Skeletal muscle satellite cell (primary cell): ENCODE data around the gene GPR137B.
"Not testable (repeated sequence)": the region's sequence is repeated elsewhere in the genome, so short reads cannot be mapped to it uniquely, and the experiment has no call there.

Experiments
- H3K27me3 ChIP-seq: 2 replicates; pipeline ENCODE4 v1.7.0; 2013; ENCODE audit warnings: low read length; ENCODE audit not compliant: control insufficient read depth, insufficient read depth
- H3K36me3 ChIP-seq: 2 replicates; pipeline ENCODE4 v1.7.0; 2013; ENCODE audit warnings: mild to moderate bottlenecking, control low read depth, low read length; ENCODE audit not compliant: insufficient read depth
- H3K4me1 ChIP-seq: 2 replicates; pipeline ENCODE4 v1.7.0; 2013; ENCODE audit warnings: low read length; ENCODE audit not compliant: control insufficient read depth, insufficient read depth
- H3K4me2 ChIP-seq: 2 replicates; pipeline ENCODE4 v1.7.0; 2013; ENCODE audit warnings: mild to moderate bottlenecking, low read length
- H3K4me3 ChIP-seq: 2 replicates; pipeline ENCODE4 v1.7.0; 2013; ENCODE audit warnings: low read length
- H3K9ac ChIP-seq: 2 replicates; pipeline ENCODE4 v1.7.0; 2013; ENCODE audit warnings: mild to moderate bottlenecking, low read depth, low read length, moderate library complexity
- H3K9me3 ChIP-seq: replicated peaks from 2 replicates; pipeline ENCODE4 v1.7.0; 2013; ENCODE audit warnings: mild to moderate bottlenecking, control low read depth, low read length

Gene GPR137B

DNA sequence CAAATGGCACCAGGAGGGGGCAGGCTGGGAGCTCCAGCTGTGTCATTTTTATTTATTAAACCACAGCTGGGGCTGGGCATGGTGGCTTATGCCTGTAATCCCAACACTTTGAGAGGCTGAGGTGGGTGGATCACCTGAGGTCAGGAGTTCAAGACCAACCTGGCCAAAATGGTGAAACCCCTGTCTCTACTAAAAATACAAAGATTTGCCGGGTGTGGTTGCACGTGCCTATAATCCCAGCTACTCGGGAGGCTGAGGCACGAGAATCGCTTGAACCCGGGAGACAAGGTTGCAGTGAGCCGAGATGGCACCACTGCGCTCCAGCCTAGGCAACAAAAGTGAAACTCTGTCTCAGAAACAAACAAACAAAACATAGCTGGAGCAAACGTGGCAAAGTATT is 15.7 kb downstream of the GPR137B start:
- not testable (repeated sequence) for H3K9me3 ChIP-seq, H3K4me2 ChIP-seq, H3K4me1 ChIP-seq, H3K36me3 ChIP-seq, H3K4me3 ChIP-seq, H3K27me3 ChIP-seq, H3K9ac ChIP-seq

DNA sequence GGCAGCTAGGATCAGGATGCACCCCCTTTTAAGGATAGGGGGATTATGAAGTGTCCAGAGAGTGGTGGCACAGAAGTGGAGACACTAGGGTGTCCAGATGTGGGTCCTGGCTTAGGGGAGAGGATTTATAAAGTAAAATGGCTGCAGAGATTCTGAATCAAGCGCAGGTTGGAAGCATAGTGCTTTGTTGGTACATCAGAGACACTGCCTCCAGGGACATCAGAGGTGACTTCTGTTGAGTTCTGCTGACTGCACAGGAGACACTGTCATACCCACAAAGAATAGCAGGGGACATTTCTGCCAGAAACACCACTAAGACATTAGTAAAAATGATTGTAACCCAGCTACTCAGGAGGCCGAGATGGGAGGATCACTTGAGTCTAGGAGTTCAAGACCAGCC is 16.4 kb downstream of the GPR137B start:
- no peaks in the 10 kb centered on the region for H3K36me3 ChIP-seq

DNA sequence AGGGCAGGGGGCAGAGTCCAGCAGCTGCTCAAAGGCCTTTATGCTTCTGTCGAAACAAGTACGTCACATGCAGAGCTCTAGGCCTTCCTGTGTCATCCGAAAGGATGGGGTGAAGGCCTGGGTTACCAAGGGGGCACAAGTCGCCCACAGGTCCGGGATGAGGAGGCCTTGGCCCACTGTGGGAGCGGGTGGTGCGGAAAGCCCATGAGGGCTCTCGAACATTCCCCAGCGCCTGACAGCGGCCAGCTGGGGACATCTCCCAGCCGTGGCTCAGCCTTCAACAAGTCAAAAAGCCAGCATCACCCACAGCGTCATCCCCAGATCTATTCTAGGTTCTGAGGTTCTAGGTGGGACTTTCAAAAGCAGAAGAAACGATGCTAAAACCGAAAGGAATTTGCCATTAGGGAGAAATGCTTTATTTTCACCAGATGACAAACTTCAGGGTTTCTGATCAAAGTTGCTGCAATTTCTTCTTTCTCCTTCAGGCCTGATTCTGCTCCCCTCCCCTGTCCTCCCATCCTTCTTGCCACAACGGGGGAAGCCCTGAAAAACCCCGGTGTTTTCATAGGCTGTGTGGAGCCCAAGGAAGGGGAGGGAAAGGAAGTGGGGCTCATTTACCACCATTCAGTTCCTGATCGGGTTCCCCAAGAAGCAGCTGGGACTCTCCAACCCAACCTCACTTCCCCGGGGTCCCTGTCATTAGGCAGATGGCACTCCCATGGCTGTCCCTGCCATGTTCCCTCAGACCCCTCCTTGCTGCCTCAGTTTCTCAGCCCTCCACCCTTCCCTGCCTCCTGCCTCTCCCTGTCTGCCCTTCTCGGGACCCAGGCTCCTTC is 17.6 kb downstream of the GPR137B start:
- Histone ChIP-seq H3K36me3 (no peaks in the 10 kb centered on the region), H3K9ac (no peak overlapping the region), H3K27me3 (no peaks in the 10 kb centered on the region), H3K4me1 (no peaks in the 10 kb centered on the region), H3K9me3 (no peaks in the 10 kb centered on the region), H3K4me3 (no peak overlapping the region), H3K4me2 (no peak overlapping the region)

More for the DNA sequence above, 16.4 kb downstream of the GPR137B start:
- Histone ChIP-seq H3K9ac (no peak overlapping the region), H3K4me3 (no peak overlapping the region), H3K4me2 (no peak overlapping the region), H3K9me3 (no peaks in the 10 kb centered on the region), H3K27me3 (no peaks in the 10 kb centered on the region), H3K4me1 (no peaks in the 10 kb centered on the region)

- H3K9ac ChIP-seq = no peak overlapping the region
- no peak overlapping the region for H3K4me2 ChIP-seq
- no peaks in the 10 kb centered on the region for H3K36me3 ChIP-seq
- H3K27me3 ChIP-seq = no peaks in the 10 kb centered on the region
- no peaks in the 10 kb centered on the region for H3K4me1 ChIP-seq
- no peak overlapping the region for H3K4me3 ChIP-seq
- no peaks in the 10 kb centered on the region for H3K9me3 ChIP-seq
These were observed 18.3 kb downstream of the GPR137B start for GRCh38 chr1:236160540-236161127.

DNA sequence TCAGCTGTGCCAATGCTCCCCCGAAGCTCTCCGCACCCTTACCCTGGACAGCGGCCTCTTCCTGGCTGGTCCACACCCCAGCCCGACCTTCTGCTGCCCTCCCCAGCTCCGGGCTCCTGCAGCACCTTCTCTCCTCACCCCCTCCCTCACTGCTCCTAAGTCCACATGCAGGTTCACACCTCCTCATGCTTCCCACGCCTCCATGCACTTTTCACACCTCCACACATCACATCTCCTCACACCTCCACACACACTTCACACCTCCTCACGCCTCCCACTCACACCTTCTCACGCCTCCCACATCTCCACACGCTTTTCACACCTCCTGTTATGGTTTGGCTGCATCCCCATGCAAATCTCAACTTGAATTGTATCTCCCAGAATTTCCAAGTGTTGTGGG is 18.9 kb downstream of the GPR137B start:
- Histone ChIP-seq H3K4me3 (no peak overlapping the region), H3K4me2 (no peak overlapping the region), H3K9me3 (no peaks in the 10 kb centered on the region), H3K27me3 (no peaks in the 10 kb centered on the region), H3K9ac (no peak overlapping the region), H3K4me1 (no peaks in the 10 kb centered on the region), H3K36me3 (no peaks in the 10 kb centered on the region)

DNA sequence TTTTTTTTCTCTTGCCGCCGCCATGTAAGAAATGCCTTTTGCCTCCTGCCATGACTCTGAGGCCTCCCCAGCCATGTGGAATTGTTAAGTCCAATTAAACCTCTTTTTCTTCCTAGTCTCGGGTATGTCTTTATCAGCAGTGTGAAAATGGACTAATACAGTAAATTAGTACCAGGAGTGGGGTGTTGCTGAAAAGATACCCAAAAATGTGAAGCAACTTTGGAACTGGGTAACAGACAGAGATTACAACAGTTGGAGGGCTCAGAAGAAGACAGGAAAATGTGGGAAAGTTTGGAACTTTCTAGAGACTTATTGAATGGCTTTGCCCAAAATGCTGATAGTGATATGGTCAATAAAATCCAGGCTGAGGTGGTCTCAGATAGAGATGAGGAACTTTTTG is 19.4 kb downstream of the GPR137B start:
- H3K4me3 ChIP-seq, H3K9ac ChIP-seq, H3K9me3 ChIP-seq, H3K4me2 ChIP-seq, H3K36me3 ChIP-seq, H3K4me1 ChIP-seq, H3K27me3 ChIP-seq: not testable (repeated sequence)

GRCh38 chr1:236163463-236164153 is 21.3 kb downstream of the GPR137B start:
- H3K9ac ChIP-seq = no peak overlapping the region
- H3K36me3 ChIP-seq = no peaks in the 10 kb centered on the region
- no peak overlapping the region for H3K4me3 ChIP-seq
- H3K4me1 ChIP-seq = no peaks in the 10 kb centered on the region
- H3K4me2 ChIP-seq = no peak overlapping the region
- no peaks in the 10 kb centered on the region for H3K27me3 ChIP-seq
- no peaks in the 10 kb centered on the region for H3K9me3 ChIP-seq

- Histone ChIP-seq H3K4me2 (no peak overlapping the region), H3K4me3 (no peak overlapping the region), H3K36me3 (no peaks in the 10 kb centered on the region), H3K9ac (no peak overlapping the region), H3K9me3 (no peaks in the 10 kb centered on the region), H3K27me3 (no peaks in the 10 kb centered on the region), H3K4me1 (no peaks in the 10 kb centered on the region)
These were observed 21.9 kb downstream of the GPR137B start for GRCh38 chr1:236164273-236164672.

DNA sequence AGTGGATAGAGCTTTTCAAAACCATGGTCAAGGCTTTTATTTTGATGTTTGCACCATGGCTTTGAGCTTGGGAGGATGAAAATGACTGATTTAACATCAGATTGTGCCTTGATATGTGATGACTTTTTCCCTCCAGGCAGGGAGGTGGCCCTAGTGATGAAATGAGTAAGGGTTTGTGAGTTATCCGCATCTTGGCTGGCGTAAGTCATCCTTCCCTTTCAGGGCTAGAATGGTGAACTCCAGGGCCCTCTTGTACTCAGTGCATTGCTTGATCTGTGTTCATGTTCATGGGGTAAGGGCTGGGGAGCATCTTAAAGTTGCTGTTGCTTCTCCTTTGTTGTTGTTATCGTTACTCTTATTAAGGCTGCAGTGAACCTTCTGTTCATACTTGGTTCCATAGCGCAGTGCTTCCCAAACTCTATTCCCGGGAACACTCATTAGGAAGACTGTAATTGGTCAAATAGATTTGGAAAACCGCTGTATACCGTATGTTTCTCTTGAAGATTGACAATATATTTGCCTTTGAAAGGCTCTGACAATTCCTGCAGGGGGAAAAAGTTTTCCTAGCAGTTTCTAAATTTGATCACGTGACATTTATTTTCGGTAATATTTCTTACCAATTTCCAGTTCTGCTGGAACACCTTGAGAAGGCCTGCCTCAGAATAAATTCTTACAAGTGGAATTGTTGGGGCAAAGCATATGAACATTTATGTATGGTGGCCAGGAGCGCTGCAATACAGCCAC is 23.1 kb downstream of the GPR137B start:
- H3K4me3 ChIP-seq = no peak overlapping the region

DNA sequence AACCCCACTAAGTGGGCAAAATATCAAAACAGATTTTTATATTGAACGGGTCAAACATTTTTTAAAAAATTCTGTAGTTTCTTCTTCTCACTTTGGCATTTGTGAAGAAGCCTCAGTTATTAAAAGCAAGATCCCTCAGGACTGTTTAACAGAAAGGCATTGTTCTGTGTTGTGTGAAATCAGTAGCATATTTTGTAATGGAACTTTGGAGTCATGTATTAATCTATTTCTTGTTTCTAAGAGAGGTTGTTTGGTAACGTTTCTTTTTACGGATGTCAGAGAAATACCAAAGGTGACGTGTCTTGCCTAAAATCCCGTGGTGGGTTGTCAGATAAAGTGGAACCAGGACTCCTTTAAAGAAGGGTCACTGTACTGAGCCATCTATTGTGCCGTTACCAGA is 23.7 kb downstream of the GPR137B start:
- no peak overlapping the region for H3K4me2 ChIP-seq
- H3K36me3 ChIP-seq = no peaks in the 10 kb centered on the region
- H3K27me3 ChIP-seq = no peaks in the 10 kb centered on the region
- H3K4me3 ChIP-seq = no peak overlapping the region
- H3K4me1 ChIP-seq = no peaks in the 10 kb centered on the region
- no peak overlapping the region for H3K9ac ChIP-seq
- no peaks in the 10 kb centered on the region for H3K9me3 ChIP-seq

More for the DNA sequence above, 23.1 kb downstream of the GPR137B start:
- Histone ChIP-seq H3K36me3 (no peaks in the 10 kb centered on the region), H3K27me3 (no peaks in the 10 kb centered on the region), H3K9ac (no peak overlapping the region), H3K4me1 (no peaks in the 10 kb centered on the region), H3K9me3 (no peaks in the 10 kb centered on the region), H3K4me2 (no peak overlapping the region)

GRCh38 chr1:236167154-236167553 is 24.8 kb downstream of the GPR137B start:
- H3K4me3 ChIP-seq = no peak overlapping the region
- no peaks in the 10 kb centered on the region for H3K36me3 ChIP-seq
- H3K9me3 ChIP-seq = no peaks in the 10 kb centered on the region
- H3K27me3 ChIP-seq = no peaks in the 10 kb centered on the region
- H3K4me2 ChIP-seq = no peak overlapping the region
- H3K9ac ChIP-seq = no peak overlapping the region
- no peaks in the 10 kb centered on the region for H3K4me1 ChIP-seq
